HepG2 (cell line): ENCODE measurements around the gene E2F1. TPM values are rescaled to one million over a fixed set of nuclear protein-coding genes. Genes with fewer than 3 reads are reported as not detected.

Experiments
- FOSL2 ChIP-seq: sonication (generic); formaldehyde crosslinking; IDR thresholded peaks from 2 replicates; pipeline ENCODE4 v1.4.0; 2020; ENCODE audit warnings: missing genetic modification reagents
- HIVEP1 ChIP-seq: sonication (generic); formaldehyde crosslinking; IDR thresholded peaks from 2 replicates; pipeline ENCODE4 v1.4.0; 2020; ENCODE audit warnings: mild to moderate bottlenecking, missing genetic modification reagents
- HNRNPLL ChIP-seq: fragments of 200-400 bp; formaldehyde crosslinking; IDR thresholded peaks from 2 replicates; pipeline ENCODE4 v1.6.1; 2017; ENCODE audit warnings: mild to moderate bottlenecking, low read depth, low read length; ENCODE audit not compliant: poor library complexity, severe bottlenecking
- KDM5A ChIP-seq: fragments of 200-600 bp; sonication (generic); IDR thresholded peaks from 2 replicates; pipeline ENCODE4 v1.7.0; 2018; ENCODE audit warnings: antibody characterized with exemption, mild to moderate bottlenecking, low read length, borderline replicate concordance
- KLF15 ChIP-seq: sonication (generic); formaldehyde crosslinking; IDR thresholded peaks from 2 replicates; pipeline ENCODE4 v1.8.1; 2023; ENCODE audit warnings: borderline replicate concordance, mild to moderate bottlenecking, inconsistent platforms, missing genetic modification reagents, mixed read lengths
- NCOA5 ChIP-seq: sonication (generic); formaldehyde crosslinking; IDR thresholded peaks from 2 replicates; pipeline ENCODE4 v1.4.0; 2020; ENCODE audit warnings: missing genetic modification reagents
- SPEN ChIP-seq: sonication (generic); formaldehyde crosslinking; IDR thresholded peaks from 2 replicates; pipeline ENCODE4 v1.5.1; 2020; ENCODE audit warnings: low read depth, mild to moderate bottlenecking, missing genetic modification reagents
- SRSF9 ChIP-seq: fragments of 200-400 bp; formaldehyde crosslinking; IDR thresholded peaks from 2 replicates; pipeline ENCODE4 v1.6.1; 2018; ENCODE audit warnings: borderline replicate concordance, mild to moderate bottlenecking, low read depth, low read length; ENCODE audit not compliant: insufficient read depth, poor library complexity, severe bottlenecking
- STAT5B ChIP-seq: sonication (generic); formaldehyde crosslinking; IDR thresholded peaks from 2 replicates; pipeline ENCODE4 v1.4.0; 2020; ENCODE audit warnings: missing genetic modification reagents
- TMF1 ChIP-seq: sonication (generic); formaldehyde crosslinking; IDR thresholded peaks from 2 replicates; pipeline ENCODE4 v1.8.1; 2022; ENCODE audit warnings: low read depth, missing genetic modification reagents
- ZNF138 ChIP-seq: sonication (generic); formaldehyde crosslinking; IDR thresholded peaks from 2 replicates; pipeline ENCODE4 v1.5.0; 2020; ENCODE audit warnings: mild to moderate bottlenecking, low read depth, missing genetic modification reagents
- ZNF180 ChIP-seq: sonication (generic); formaldehyde crosslinking; IDR thresholded peaks from 2 replicates; pipeline ENCODE4 v1.4.0; 2020; ENCODE audit warnings: low read depth, missing genetic modification reagents, borderline replicate concordance
- ZNF441 ChIP-seq: sonication (generic); formaldehyde crosslinking; IDR thresholded peaks from 2 replicates; pipeline ENCODE4 v1.7.0; 2021; ENCODE audit warnings: missing genetic modification reagents, borderline replicate concordance
- polyA plus RNA-seq, 8 experiments: library from polyadenylated mRNA; depleted of rRNA in 3 of 8; stranded (reverse) in 7 of 8; unstranded in 1 of 8; fragments of >200 nt; fragmentation: Illumina TruSeq in 4 of 8; extraction: Trizol in 4 of 8; gene quantifications; 2 replicates each; pipeline versions ENCODE4 v1.2.1 to v1.2.3, GENCODE V29; 2011 to 2016; ENCODE audit warnings: low read depth in 4 of 8, missing spikeins in 1 of 8, mixed read lengths in 1 of 8; ENCODE audit not compliant: insufficient read depth in 1 of 8
- total RNA-seq, 5 experiments: library from RNA; depleted of rRNA; stranded (reverse); fragments of >200 nt; fragmentation: Illumina TruSeq; extraction: Trizol; gene quantifications; 2 replicates each; pipeline ENCODE4 v1.2.3, GENCODE V29; 2016; ENCODE audit warnings: low read depth in 1 of 5
- TF ChIP-seq, protein P1 (sequence below): sonication (generic); formaldehyde crosslinking; IDR thresholded peaks from 2 replicates; pipeline ENCODE4 v1.4.0; 2020; ENCODE audit warnings: missing genetic modification reagents
- TF ChIP-seq, protein P2 (sequence below), 2 experiments: fragments of 450-650 bp in 1 of 2; sonication (generic) in 1 of 2; formaldehyde crosslinking; IDR thresholded peaks; 2 replicates each; pipeline versions ENCODE4 v1.5.0 to v1.8.0; 2020 to 2022; ENCODE audit warnings: mild to moderate bottlenecking in 1 of 2, missing genetic modification reagents in 1 of 2
- TF ChIP-seq, protein P3 (sequence below): sonication (generic); formaldehyde crosslinking; IDR thresholded peaks from 2 replicates; pipeline ENCODE4 v1.9.0; 2021; ENCODE audit warnings: missing genetic modification reagents, borderline replicate concordance
- TF ChIP-seq, protein P4 (sequence below): sonication (generic); formaldehyde crosslinking; IDR thresholded peaks from 2 replicates; pipeline ENCODE4 v1.4.0; 2020; ENCODE audit warnings: missing genetic modification reagents

The E2F1 gene
- total and polyA plus RNA-seq, 2 of the 13 experiments (the other 11 are each of a cell fraction or from before 2014, with no cell fraction given), result 25.5 to 39.4 TPM

DNA sequence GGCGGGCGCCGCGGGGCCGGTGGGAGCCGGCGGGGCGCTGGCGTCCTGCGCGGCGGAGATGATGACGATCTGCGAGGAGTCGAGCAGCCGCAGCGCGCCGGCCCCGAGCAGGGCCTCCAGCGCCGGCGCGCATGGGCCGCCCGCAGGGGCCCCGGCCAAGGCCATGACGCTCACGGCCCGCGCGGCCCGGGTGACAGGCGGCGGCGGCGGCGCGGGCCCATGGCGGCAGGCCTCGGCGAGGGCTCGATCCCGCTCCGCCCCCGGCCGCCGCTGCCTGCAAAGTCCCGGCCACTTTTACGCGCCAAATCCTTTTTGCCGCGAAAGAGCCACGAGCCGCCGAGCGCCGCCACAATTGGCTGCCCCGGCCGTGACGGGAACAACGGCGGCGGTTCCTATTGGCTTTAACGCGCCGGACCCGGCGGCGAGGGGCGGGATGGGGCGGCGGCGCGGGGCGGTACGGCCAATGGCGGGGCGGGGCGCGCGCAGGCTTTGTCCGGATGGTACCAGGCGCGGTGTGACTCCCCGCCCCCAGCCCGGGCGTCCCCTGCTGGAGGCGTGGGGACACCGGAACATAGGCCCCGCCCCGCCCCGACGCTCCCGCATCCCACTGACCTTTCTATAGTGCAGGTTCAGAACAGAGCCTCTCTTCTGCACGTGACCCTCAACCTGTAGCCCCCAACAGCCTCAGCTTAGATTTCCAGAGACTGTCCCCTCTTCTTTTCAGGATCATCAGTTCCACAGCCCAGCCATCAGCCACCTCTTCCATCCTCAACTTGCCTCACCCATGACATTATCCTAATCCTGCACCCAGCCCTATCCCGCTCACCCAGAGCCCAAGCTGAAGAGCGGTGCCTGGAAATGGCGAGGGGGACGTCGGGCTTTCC, at the start of gene E2F1 (continued):
- TF ChIP-seq HNRNPLL, result no peak
- TF ChIP-seq FOSL2 (CRISPR knock-in tag), result no peak
- TF ChIP-seq KLF15 (CRISPR knock-in tag), result peak; percentile 68; the same call in 1 of the 2 replicates
- peak; percentile 98 for TF ChIP-seq ZNF138 (CRISPR knock-in tag)
- no peak for TF ChIP-seq HIVEP1 (CRISPR knock-in tag)
- TF ChIP-seq, protein P1, sequence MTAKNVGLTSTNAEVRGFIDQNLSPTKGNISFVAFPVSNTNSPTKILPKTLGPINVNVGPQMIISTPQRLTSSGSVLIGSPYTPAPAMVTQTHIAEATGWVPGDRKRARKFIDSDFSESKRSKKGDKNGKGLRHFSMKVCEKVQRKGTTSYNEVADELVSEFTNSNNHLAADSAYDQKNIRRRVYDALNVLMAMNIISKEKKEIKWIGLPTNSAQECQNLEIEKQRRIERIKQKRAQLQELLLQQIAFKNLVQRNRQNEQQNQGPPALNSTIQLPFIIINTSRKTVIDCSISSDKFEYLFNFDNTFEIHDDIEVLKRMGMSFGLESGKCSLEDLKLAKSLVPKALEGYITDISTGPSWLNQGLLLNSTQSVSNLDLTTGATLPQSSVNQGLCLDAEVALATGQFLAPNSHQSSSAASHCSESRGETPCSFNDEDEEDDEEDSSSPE (CRISPR knock-in tag), result peak; percentile 100
- TF ChIP-seq, protein P2, sequence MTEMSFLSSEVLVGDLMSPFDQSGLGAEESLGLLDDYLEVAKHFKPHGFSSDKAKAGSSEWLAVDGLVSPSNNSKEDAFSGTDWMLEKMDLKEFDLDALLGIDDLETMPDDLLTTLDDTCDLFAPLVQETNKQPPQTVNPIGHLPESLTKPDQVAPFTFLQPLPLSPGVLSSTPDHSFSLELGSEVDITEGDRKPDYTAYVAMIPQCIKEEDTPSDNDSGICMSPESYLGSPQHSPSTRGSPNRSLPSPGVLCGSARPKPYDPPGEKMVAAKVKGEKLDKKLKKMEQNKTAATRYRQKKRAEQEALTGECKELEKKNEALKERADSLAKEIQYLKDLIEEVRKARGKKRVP (CRISPR knock-in tag; IDR thresholded peaks at IDR 0.05), result peak in 1 of 2 experiments; percentile 87; a peak in 2 of 4 replicates
- no peak for TF ChIP-seq ZNF180
- TF ChIP-seq TMF1 (CRISPR knock-in tag), result peak; percentile 97; the same call in 1 of the 2 replicates
- TF ChIP-seq, protein P3, sequence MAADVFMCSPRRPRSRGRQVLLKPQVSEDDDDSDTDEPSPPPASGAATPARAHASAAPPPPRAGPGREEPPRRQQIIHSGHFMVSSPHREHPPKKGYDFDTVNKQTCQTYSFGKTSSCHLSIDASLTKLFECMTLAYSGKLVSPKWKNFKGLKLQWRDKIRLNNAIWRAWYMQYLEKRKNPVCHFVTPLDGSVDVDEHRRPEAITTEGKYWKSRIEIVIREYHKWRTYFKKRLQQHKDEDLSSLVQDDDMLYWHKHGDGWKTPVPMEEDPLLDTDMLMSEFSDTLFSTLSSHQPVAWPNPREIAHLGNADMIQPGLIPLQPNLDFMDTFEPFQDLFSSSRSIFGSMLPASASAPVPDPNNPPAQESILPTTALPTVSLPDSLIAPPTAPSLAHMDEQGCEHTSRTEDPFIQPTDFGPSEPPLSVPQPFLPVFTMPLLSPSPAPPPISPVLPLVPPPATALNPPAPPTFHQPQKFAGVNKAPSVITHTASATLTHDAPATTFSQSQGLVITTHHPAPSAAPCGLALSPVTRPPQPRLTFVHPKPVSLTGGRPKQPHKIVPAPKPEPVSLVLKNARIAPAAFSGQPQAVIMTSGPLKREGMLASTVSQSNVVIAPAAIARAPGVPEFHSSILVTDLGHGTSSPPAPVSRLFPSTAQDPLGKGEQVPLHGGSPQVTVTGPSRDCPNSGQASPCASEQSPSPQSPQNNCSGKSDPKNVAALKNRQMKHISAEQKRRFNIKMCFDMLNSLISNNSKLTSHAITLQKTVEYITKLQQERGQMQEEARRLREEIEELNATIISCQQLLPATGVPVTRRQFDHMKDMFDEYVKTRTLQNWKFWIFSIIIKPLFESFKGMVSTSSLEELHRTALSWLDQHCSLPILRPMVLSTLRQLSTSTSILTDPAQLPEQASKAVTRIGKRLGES (CRISPR knock-in tag), result peak; percentile 85; the same call in 1 of the 2 replicates
- TF ChIP-seq SPEN (CRISPR knock-in tag), result peak; percentile 75
- TF ChIP-seq SRSF9, result no peak
- peak; percentile 87; the same call in 1 of the 2 replicates for TF ChIP-seq ZNF441 (CRISPR knock-in tag)
- TF ChIP-seq KDM5A, result no peak
- no peak; the same call in none of the 2 replicates for TF ChIP-seq STAT5B
- TF ChIP-seq NCOA5, result no peak
- TF ChIP-seq, protein P4, sequence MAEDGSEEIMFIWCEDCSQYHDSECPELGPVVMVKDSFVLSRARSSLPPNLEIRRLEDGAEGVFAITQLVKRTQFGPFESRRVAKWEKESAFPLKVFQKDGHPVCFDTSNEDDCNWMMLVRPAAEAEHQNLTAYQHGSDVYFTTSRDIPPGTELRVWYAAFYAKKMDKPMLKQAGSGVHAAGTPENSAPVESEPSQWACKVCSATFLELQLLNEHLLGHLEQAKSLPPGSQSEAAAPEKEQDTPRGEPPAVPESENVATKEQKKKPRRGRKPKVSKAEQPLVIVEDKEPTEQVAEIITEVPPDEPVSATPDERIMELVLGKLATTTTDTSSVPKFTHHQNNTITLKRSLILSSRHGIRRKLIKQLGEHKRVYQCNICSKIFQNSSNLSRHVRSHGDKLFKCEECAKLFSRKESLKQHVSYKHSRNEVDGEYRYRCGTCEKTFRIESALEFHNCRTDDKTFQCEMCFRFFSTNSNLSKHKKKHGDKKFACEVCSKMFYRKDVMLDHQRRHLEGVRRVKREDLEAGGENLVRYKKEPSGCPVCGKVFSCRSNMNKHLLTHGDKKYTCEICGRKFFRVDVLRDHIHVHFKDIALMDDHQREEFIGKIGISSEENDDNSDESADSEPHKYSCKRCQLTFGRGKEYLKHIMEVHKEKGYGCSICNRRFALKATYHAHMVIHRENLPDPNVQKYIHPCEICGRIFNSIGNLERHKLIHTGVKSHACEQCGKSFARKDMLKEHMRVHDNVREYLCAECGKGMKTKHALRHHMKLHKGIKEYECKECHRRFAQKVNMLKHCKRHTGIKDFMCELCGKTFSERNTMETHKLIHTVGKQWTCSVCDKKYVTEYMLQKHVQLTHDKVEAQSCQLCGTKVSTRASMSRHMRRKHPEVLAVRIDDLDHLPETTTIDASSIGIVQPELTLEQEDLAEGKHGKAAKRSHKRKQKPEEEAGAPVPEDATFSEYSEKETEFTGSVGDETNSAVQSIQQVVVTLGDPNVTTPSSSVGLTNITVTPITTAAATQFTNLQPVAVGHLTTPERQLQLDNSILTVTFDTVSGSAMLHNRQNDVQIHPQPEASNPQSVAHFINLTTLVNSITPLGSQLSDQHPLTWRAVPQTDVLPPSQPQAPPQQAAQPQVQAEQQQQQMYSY (CRISPR knock-in tag), result peak; percentile 45; the same call in 1 of the 2 replicates
